ENCODE data around the gene TMPRSS5.
"Not testable (repeated sequence)": the region's sequence is repeated elsewhere in the genome, so short reads cannot be mapped to it uniquely, and the experiment has no call there.

The TMPRSS5 gene

GRCh38 chr11:113705871-113706655, at the start of gene TMPRSS5:
Gene TMPRSS5, minus strand, starts transcription at chr11:113706308. Its CDS starts 84 bp downstream, at chr11:113706224.
- ATAC-seq, result no peak
- DNase-seq, result no peak

- ATAC-seq (no peak), DNase-seq (no peak)
Observed at GRCh38 chr11:113752932-113753331, 46.8 kb upstream of the TMPRSS5 start.

- ATAC-seq, result peak; percentile 65
- DNase-seq, result no peak
Observed at GRCh38 chr11:113736323-113736722, 30.2 kb upstream of the TMPRSS5 start.

GRCh38 chr11:113732092-113732491, 26.0 kb upstream of the TMPRSS5 start:
- no peak for ATAC-seq
- DNase-seq, result no peak

- ATAC-seq, result no peak
- no peak for DNase-seq
Observed at GRCh38 chr11:113730887-113731726, 25.0 kb upstream of the TMPRSS5 start.

GRCh38 chr11:113729456-113729855, 23.3 kb upstream of the TMPRSS5 start:
- DNase-seq (no peak), ATAC-seq (peak; percentile 14)

- ATAC-seq (no peak), DNase-seq (no peak)
Observed at GRCh38 chr11:113728814-113729213, 22.7 kb upstream of the TMPRSS5 start.

- DNase-seq, result no peak
- peak; percentile 49 for ATAC-seq
Observed at GRCh38 chr11:113725913-113726312, 19.8 kb upstream of the TMPRSS5 start.

GRCh38 chr11:113725407-113725806, 19.3 kb upstream of the TMPRSS5 start:
- no peak for DNase-seq
- ATAC-seq, result no peak

GRCh38 chr11:113724778-113725177, 18.7 kb upstream of the TMPRSS5 start:
- ATAC-seq (no peak), DNase-seq (no peak)

GRCh38 chr11:113723787-113724186, 17.7 kb upstream of the TMPRSS5 start:
- no peak for ATAC-seq
- no peak for DNase-seq

GRCh38 chr11:113722934-113723333, 16.8 kb upstream of the TMPRSS5 start:
- no peak for ATAC-seq
- DNase-seq, result no peak

GRCh38 chr11:113722221-113722620, 16.1 kb upstream of the TMPRSS5 start:
- no peak for DNase-seq
- ATAC-seq, result no peak

GRCh38 chr11:113721462-113722066, 15.5 kb upstream of the TMPRSS5 start:
- DNase-seq (no peak), ATAC-seq (no peak)

GRCh38 chr11:113720478-113720877, 14.4 kb upstream of the TMPRSS5 start:
- DNase-seq, ATAC-seq: not testable (repeated sequence)

GRCh38 chr11:113715882-113716625, 9.9 kb upstream of the TMPRSS5 start:
- no peak for DNase-seq
- no peak for ATAC-seq

GRCh38 chr11:113715273-113715672, 9.2 kb upstream of the TMPRSS5 start:
- DNase-seq, result no peak
- ATAC-seq, result no peak

- ATAC-seq (no peak), DNase-seq (no peak)
Observed at GRCh38 chr11:113710989-113711388, 4.9 kb upstream of the TMPRSS5 start.

- not testable (repeated sequence) for DNase-seq, ATAC-seq
Observed at GRCh38 chr11:113703551-113703950, 2.6 kb downstream of the TMPRSS5 start.

GRCh38 chr11:113701491-113701890, 4.6 kb downstream of the TMPRSS5 start:
- no peak for DNase-seq
- ATAC-seq, result no peak

- ATAC-seq (no peak), DNase-seq (no peak)
Observed at GRCh38 chr11:113698515-113698914, 7.6 kb downstream of the TMPRSS5 start.

All from stimulated activated naive CD8-positive, alpha-beta T cell treated with anti-CD3 and anti-CD28 coated beads, Interleukin-15, Interleukin-2, amounts not matched to agents 100 U/mL and 50 U/mL, for 24 hours (primary cell).